ENCODE data around the gene PLCB1.

Gene PLCB1

DNA sequence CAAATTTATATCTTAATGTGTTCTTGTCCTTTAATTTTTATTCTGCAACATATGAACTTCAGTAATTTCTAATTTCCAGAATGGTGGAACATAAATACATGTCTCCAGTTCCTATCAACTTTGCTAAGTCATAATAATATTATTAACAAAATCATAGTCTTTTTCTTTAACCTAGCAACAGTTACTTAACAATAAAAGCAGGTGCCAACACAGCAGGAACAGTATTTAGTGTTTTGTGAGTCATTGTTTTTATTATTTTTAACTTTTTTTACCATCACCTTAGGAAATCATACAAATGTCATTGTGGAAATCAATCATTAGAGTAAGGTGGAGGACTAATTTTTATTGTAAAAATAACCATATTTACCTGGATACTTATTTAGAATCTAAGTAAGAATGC, 133.5 kb downstream of the PLCB1 start:
- H3K4me3 ChIP-seq (ENCODE audit: low read length), result no peak overlapping the region
- DNase-seq (ENCODE audit: low read depth, low spot score), result no peak

DNA sequence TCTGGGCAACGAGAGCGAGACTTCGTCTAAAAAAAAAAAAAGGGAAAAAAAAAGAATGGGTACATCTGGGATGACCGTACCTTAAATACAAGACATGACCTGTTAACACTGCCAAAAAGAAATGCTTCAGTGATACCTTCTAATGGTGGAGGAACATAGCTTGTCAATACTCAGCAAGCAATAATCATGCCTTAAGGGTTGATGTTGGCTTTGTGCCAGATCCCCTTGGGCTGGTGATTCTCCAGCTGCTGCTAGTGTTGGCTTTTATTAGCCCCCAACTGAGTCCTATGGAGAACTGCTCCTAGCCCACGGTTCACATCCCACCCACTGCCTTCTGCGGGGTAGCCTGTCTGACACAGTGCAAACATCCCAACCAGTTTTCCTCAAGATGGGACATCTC, 134.9 kb downstream of the PLCB1 start:
- DNase-seq (ENCODE audit: low read depth, low spot score), result no peak
- no peak overlapping the region for H3K4me3 ChIP-seq (ENCODE audit: low read length)

DNA sequence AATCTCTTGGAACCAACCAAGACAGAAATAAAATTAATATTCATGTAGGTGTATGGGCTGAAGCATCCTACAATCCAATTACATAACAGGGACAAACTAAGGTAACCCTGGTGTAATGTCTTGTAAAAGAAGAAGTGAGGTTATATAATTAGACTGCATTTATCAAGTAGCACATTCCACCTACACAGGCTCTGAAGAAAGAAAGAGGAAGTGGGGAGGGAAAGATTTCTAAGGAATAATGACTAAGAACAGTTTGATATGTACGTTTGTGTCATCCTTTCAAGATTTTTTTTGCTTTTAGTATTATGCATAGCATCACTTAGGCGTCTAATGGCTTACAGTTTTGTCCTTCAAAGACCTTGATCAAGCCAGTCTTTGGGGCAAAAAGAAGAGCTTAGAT, 139.7 kb downstream of the PLCB1 start:
- H3K4me3 ChIP-seq (ENCODE audit: low read length), result no peak overlapping the region
- no peak for DNase-seq (ENCODE audit: low read depth, low spot score)

DNA sequence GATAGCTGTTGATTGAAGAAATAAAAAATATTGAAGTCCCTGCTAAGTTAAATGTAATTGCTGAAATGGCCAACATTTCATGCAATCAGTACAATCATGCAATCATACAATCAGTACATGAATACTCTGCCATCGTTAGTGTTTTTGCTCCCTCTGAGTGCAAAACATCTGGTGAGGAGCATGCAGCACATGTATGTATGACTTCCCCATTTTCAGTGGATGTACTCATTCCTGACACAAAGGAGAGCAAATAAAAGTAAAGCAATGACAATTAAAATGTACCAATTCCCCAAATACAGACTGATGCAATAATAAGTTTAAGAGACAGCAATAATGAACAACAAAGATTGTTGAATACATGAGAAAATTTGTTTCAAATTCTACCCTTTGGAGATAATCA, 140.7 kb downstream of the PLCB1 start:
- no peak for DNase-seq (ENCODE audit: low read depth, low spot score)
- H3K4me3 ChIP-seq (ENCODE audit: low read length), result no peak overlapping the region

DNA sequence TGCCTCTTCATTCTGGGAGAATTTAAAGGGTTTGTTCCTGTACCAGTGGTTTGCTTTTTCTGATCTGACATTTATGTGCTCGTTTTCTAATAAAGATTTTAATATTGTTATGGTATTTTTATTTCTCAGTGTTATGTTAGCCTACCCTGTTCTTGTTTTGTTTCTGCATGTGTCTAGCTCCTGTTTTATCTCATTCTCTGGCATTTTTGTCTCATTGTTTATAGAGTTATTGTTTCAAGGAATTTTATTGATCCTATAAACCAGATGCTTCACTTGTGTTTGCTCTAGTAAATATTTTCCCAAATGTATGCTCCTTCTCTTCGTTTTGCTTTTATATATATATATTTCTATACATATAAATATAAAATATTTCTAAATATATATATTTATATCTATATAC, 152.8 kb downstream of the PLCB1 start:
- no peak for DNase-seq (ENCODE audit: low read depth, low spot score)
- no peak overlapping the region for H3K4me3 ChIP-seq (ENCODE audit: low read length)

DNA sequence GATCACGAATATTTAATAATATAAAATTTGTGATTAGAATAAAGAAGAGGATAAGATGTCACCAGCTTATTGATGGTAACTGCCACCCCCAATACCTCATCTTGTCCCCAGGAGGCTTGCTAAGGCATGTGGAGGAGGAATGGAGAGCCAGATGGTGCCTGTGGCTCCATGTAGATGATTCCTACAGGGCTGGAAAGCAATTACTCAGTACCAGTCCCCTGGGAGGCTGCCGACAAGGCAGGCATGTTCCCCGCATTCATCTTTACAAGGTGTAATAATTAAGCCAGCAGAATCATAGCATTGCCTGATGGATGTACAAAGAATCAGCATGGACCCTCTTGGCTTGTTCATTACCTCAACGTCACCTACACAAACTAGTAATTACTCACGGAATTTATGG, 155.3 kb downstream of the PLCB1 start:
- DNase-seq (ENCODE audit: low read depth, low spot score), result no peak
- no peak overlapping the region for H3K4me3 ChIP-seq (ENCODE audit: low read length)

DNA sequence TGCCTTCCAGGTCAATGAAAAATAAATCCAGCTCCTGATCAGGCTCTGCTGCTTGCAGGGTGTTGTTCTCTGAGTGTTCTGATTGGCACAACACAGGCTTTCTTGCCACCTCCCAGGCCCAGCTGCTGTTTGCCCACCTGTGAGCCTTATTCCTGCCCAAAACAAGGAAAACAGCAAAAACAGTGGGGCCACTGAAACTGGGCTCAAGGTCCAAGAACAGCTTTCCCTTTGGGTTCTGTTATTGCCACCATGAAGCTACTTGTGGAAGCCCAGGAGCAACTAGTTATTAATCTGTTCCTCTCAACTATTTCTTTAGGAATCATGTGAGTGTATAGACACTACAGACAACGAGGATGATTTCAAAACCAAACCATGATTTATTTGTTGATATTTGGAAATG, 159.1 kb downstream of the PLCB1 start:
- DNase-seq (ENCODE audit: low read depth, low spot score), result no peak
- no peak overlapping the region for H3K4me3 ChIP-seq (ENCODE audit: low read length)

DNA sequence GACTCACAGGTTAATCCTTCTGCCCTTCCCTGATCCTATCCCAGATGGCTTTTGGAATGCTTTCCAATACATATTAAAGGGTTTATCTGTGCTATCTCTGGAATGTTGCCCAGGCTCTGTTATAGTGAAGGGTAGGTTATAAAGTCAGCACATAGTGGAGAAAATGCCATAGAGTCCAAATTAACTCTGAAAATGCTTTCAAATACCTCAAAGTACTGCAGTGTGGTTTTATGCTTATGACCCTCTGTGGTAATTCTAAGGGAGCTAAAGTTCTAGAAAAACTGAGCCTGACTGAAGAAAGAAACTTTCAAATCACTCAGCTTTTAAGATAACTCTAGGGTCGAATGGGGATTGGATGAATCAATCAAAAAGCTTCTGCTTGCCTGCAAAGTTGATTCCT, 159.8 kb downstream of the PLCB1 start:
- no peak for DNase-seq (ENCODE audit: low read depth, low spot score)
- no peak overlapping the region for H3K4me3 ChIP-seq (ENCODE audit: low read length)

DNA sequence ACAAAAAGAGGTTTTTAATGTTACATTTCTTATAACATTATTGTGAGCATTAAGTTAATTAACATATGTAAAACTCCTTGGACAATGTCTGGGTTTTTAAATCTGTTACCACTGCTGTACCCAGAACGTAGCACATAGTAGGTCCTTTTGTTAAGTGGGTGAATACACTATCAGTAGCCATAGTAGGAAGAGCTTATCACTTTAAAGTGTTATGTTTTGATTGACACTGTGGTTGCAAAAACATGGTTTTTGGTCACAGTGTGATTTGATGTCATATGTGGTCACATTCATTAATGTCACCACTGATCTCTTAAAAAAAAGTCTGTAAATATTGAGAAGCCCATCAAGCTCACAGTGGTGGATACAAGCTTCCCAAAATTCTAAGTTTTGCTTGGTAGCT, 160.7 kb downstream of the PLCB1 start:
- no peak for DNase-seq (ENCODE audit: low read depth, low spot score)
- no peak overlapping the region for H3K4me3 ChIP-seq (ENCODE audit: low read length)

DNA sequence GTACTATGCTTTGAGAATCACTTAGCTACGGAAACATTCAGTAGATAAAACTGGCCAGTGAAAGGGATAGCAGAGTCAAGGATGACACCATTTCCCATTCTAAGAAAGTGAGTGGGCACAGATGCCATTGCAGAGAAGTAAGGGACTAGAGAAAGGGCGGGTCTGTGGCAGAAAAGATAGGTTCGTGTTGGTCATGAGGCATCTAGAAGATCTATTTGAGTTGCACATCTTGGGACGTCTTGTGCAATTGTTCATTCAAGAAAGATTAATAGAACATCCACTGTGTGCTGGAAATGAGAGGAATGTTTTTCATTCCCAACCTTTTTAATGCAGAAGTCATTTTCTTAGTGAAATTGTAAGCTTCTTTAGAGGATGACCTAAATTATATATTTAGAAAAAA, 161.7 kb downstream of the PLCB1 start:
- DNase-seq (ENCODE audit: low read depth, low spot score), result no peak
- H3K4me3 ChIP-seq (ENCODE audit: low read length), result no peak overlapping the region

DNA sequence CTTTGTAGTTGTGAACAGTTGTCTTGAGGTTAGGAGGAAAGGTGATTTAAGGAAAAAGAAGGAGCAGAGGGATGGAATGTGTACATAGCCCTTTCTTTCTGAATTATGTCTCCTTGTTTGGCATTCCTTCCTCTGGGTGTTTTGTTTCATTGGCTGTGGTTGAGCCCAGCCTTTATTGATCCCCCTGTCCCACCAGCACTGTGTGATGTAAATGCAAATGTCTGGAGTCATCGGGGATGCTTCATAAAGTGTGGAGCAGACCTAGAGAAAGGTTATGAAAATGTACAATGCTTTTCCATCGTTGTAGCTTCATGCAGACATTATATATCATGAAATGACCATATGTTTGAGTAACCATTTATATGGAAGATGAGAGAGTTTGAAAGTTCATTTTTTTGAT, 164.5 kb downstream of the PLCB1 start:
- H3K4me3 ChIP-seq (ENCODE audit: low read length), result no peak overlapping the region
- DNase-seq (ENCODE audit: low read depth, low spot score), result no peak

DNA sequence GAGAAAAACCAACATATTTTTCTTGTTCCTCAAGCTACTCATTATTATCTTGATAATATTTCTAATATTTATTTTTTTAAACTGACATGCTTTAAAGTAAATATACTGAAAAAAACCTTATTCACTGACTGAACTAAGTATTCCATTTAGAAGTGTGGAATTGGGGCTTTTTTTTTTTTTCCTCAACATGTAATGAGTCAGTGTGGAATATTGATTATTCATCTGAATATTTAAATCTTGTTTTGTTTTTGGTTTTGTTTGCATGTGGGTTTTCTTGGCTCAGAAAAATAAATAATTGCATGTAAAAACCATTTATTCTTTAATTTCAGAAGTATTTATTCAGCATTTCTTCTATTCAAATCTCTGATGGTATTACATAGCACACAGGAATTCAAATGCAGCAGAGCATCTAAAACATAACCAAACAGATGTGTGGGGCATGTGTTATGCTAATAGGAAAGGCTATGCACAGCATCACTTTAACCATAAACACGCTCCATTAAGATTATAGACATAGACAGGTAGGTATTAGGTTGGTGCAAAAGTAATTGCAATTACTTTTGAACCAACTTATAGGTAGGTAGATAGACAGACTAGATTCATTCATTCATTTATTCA, 166.5 kb downstream of the PLCB1 start:
- no peak for DNase-seq (ENCODE audit: low read depth, low spot score)
- H3K4me3 ChIP-seq (ENCODE audit: low read length), result no peak overlapping the region

DNA sequence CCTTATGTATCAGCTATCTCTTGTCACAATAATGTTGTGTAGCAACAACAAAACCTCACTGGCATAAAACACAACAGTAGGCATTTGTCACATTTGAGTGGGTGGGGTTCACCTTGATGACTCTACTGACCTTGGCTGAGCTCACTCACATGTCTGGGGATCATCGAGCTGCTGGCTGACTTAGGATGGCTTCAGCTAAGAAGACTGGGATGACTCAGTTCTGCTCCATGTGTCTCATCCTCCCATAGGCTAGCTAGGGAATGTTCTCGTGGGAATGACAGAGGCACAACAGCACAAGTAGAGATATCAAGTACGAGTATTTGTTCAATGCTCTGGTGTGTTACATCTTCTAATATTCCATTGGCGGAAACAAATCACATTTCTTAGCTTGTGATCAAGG, 167.9 kb downstream of the PLCB1 start:
- H3K4me3 ChIP-seq (ENCODE audit: low read length), result no peak overlapping the region
- no peak for DNase-seq (ENCODE audit: low read depth, low spot score)

DNA sequence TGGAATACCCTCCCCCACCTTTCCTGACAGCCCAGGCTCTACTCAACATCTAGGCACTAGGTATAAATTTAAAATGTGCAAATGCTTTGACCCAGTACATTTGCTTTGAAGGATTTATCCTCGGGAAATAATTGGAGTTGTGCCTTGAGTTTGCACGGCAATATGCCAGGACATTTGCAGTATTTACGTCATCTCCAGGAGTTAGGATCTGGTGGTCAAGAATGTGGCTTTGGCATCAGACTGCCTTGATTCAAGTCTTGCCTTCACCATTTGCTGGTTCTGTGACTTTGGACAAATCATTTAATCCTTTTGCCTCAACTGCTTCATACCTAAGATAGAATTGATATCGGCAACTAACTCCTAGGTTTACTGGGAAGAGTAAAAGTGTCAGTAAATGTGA, 169.6 kb downstream of the PLCB1 start:
- no peak overlapping the region for H3K4me3 ChIP-seq (ENCODE audit: low read length)
- DNase-seq (ENCODE audit: low read depth, low spot score), result no peak

DNA sequence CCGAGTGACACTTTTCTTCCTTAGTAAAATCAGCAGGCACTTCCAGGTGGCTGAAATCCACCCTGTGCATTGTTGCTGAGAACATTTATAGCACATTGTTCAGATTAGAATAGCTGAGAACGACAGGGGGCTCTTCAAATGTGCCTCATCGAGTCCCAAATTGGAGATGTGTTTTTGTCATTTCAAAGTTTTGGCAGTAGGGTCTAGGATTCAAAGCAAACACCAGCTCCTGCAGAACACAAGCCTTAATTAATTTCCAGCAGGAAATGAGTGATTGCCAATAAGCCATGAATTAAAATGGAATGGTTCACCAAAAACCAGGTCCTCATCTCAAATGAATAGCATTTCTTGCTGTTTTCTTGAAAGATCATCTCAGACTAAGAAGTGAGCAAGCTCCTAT, 171.6 kb downstream of the PLCB1 start:
- DNase-seq (ENCODE audit: low read depth, low spot score), result no peak
- H3K4me3 ChIP-seq (ENCODE audit: low read length), result no peak overlapping the region

DNA sequence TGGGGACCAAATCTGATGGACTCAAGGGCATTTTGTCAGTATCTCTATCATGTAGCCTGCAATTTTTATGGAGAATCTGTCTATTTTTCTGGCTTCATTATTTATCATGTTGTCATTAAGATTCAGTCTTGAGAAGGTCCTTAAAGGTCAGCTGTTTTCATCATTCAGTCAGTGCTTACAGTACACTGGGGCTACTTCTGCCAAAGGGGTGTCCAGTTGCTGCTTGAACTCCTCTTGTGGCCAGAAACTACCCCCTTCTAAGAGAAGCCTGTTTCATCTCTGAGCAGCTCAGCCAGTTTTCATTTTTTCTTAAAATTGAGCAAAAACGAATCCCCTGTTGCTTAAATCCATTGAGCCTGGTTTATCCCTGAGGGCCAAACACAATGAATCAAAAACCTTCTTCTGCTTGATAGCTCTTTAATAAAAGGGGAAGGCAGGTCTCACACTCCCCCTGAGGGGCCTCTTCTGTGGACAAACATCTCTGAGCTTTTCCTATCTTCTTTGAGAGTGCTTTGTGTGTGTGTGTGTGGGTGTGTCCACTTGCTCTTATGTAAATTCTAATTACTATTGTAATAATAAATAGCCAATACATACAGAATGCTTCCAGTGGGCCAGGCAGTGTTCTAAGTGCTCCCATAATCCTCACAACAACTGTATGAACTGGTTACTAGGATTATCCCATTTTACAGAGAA, 172.2 kb downstream of the PLCB1 start:
- H3K4me3 ChIP-seq (ENCODE audit: low read length), result no peak overlapping the region
- DNase-seq (ENCODE audit: low read depth, low spot score), result no peak

DNA sequence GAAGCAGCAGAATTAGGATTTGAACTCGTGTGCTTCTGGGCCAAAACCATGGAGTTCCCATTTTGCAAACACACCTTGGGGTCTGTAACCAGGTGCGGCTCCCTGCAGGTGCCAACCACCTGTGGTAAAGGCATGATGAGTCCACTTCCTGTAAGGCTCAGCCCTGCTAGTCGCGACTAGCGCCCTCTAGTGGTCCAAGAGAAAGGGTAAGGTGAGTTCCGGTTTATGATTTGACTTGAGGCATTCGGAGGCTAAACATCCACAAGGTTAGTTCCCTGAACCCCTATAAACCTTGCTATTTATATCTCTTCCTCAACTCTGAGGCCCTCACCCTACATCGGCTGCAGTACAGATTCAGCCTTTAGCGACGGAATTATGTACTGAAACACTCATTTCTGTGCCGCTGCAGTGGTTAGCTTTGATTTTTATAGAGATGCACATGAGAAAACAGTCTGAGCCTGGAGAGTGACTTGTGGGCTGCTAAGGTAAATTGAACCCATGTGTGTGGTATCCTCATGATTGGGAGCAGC, 173.4 kb downstream of the PLCB1 start:
- DNase-seq (ENCODE audit: low read depth, low spot score), result peak; percentile 84

DNA sequence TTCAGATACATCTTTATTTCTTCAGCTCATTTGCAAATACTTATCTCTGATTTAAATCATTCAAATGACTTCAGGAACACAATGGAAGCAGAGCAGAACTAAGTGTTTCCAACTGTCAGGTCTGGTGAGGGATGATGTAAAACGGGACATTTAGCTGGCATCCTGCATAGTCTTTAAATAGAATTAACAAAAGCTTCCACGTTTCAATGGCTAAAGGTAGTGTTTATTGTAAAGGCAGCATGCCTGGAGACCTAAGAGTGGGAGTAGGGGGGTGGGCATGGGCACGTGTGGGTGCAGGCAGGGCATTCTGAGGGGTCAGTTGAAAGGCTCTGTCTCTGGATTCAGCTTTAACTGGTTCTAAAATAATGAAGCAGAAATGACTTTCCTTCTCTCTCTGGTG, 174.9 kb downstream of the PLCB1 start:
- no peak for DNase-seq (ENCODE audit: low read depth, low spot score)
- no peak overlapping the region for H3K4me3 ChIP-seq (ENCODE audit: low read length)

More for the DNA sequence above, 173.4 kb downstream of the PLCB1 start:
- no peak overlapping the region for H3K4me3 ChIP-seq (ENCODE audit: low read length)

DNA sequence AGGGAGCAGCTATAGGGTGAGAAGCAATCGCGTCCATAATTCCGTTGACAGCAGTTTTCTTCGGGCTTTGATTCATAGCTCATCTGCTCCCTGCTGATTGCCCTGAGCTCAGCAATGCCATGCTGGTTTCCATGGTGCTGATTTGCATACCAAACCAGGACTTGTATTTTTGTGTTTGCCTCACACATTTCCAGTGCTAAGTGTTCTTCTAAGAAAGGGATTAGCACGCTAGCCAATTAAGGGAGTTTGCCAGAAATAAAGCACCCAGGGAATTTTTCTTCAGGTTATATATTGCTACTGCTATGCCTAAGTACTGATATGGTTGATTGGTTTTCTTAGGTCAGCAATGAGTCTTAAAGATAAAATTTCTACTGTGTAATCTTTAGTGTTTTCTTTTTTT, 177.6 kb downstream of the PLCB1 start:
- H3K4me3 ChIP-seq (ENCODE audit: low read length), result no peak overlapping the region
- DNase-seq (ENCODE audit: low read depth, low spot score), result no peak

DNA sequence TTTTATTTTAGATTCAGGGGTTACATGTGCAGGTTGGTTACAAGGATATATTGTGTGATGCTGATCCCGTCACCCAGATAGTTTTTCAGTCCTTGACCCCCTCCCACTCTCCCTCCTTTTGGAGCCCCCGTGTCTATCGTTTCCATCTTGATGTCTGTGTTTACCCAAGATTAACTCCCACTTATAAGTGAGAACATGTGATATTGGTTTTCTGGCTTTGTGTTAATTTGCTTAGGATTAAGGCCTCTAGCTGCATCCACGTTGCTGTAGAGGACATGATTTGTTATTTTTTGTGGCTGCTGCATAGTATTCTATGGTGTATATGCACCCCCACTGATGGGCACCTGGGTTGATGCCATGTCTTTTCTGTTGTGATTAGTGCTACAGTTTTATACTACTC, 178.6 kb downstream of the PLCB1 start:
- no peak for DNase-seq (ENCODE audit: low read depth, low spot score)
- no peak overlapping the region for H3K4me3 ChIP-seq (ENCODE audit: low read length)

DNA sequence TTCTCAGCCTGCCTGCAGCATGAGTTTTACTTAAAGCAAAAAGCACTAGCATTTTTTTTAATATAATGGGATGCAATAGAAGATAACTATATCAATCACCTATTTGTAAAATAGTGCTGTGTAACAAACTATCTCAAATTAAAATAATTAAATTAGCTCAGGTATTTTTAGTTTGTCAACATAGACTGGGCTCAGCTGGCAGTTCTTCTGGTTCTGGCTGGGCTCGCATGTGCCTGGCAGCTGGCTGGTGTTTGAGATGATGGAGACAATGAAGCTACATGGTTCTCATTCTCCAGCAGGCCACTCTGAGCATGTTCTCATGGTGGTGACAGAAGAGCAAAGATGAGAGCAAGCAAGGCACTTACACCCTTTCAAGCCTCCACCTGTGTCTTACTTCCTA, 181.0 kb downstream of the PLCB1 start:
- H3K4me3 ChIP-seq (ENCODE audit: low read length), result no peak overlapping the region
- DNase-seq (ENCODE audit: low read depth, low spot score), result no peak

All from Jurkat, Clone E6-1 (cell line).